HepG2 (cell line): ENCODE measurements around the gene SLC16A3. TPM values are rescaled to one million over a fixed set of nuclear protein-coding genes. Genes with fewer than 3 reads are reported as not detected.
A peak's percentile ranks its signal among the peaks of the same experiment; 100 is the strongest.

Experiments
- ATF1 ChIP-seq: IDR thresholded peaks from 2 replicates; pipeline ENCODE4 v1.6.1; 2016; ENCODE audit warnings: mild to moderate bottlenecking, control low read depth
- FOSL2 ChIP-seq: sonication (generic); formaldehyde crosslinking; IDR thresholded peaks from 2 replicates; pipeline ENCODE4 v1.4.0; 2020; ENCODE audit warnings: missing genetic modification reagents
- FOXO1 ChIP-seq: sonication (generic); formaldehyde crosslinking; IDR thresholded peaks from 2 replicates; pipeline ENCODE4 v1.4.0; 2020; ENCODE audit warnings: missing genetic modification reagents
- HBP1 ChIP-seq: IDR thresholded peaks from 2 replicates; pipeline ENCODE4 v1.6.1; 2016; ENCODE audit warnings: low read depth, control low read depth
- HOXA9 ChIP-seq: sonication (generic); formaldehyde crosslinking; IDR thresholded peaks from 2 replicates; pipeline ENCODE4 v1.8.1; 2022; ENCODE audit warnings: missing genetic modification reagents, mild to moderate bottlenecking, moderate library complexity, borderline replicate concordance
- MAFF ChIP-seq: IDR thresholded peaks from 2 replicates; pipeline ENCODE4 v1.6.1; 2011; ENCODE audit warnings: low read depth, low read length, improper control_type of control experiment
- MED1 ChIP-seq: sonication (generic); formaldehyde crosslinking; IDR thresholded peaks from 2 replicates; pipeline ENCODE4 v1.4.0; 2020; ENCODE audit warnings: missing genetic modification reagents
- NRL ChIP-seq: sonication (generic); formaldehyde crosslinking; IDR thresholded peaks from 2 replicates; pipeline ENCODE4 v1.5.0; 2020; ENCODE audit warnings: missing genetic modification reagents, mild to moderate bottlenecking, moderate library complexity, borderline replicate concordance
- PREB ChIP-seq: sonication (generic); formaldehyde crosslinking; IDR thresholded peaks from 2 replicates; pipeline ENCODE4 v1.4.0; 2020; ENCODE audit warnings: missing genetic modification reagents
- REST ChIP-seq, 2 experiments: IDR thresholded peaks; 2 replicates each; pipeline ENCODE4 v1.6.1; 2011 to 2012; ENCODE audit warnings: low read length in 2 of 2, borderline replicate concordance in 1 of 2, low read depth in 1 of 2, mild to moderate bottlenecking in 1 of 2, moderate library complexity in 1 of 2
- SAFB2 ChIP-seq: sonication (generic); formaldehyde crosslinking; IDR thresholded peaks from 2 replicates; pipeline ENCODE4 v1.5.1; 2020; ENCODE audit warnings: missing genetic modification reagents, low read depth, mild to moderate bottlenecking, borderline replicate concordance
- TBL1XR1 ChIP-seq: fragments of 150-350 bp; IDR thresholded peaks from 2 replicates; pipeline ENCODE4 v1.6.1; 2014; ENCODE audit warnings: borderline replicate concordance, low read length; ENCODE audit not compliant: partially characterized antibody
- ZBTB43 ChIP-seq: sonication (generic); formaldehyde crosslinking; conservative IDR thresholded peaks from 2 replicates; pipeline ENCODE4 v1.4.0; 2020; ENCODE audit warnings: missing genetic modification reagents
- ZNF143 ChIP-seq: sonication (generic); formaldehyde crosslinking; IDR thresholded peaks from 2 replicates; pipeline ENCODE4 v1.4.0; 2020; ENCODE audit warnings: missing genetic modification reagents
- ZNF281 ChIP-seq: sonication (generic); formaldehyde crosslinking; IDR thresholded peaks from 2 replicates; pipeline ENCODE4 v1.4.0; 2020; ENCODE audit warnings: missing genetic modification reagents, borderline replicate concordance
- ZNF44 ChIP-seq: sonication (generic); formaldehyde crosslinking; IDR thresholded peaks from 2 replicates; pipeline ENCODE4 v1.5.1; 2020; ENCODE audit warnings: mild to moderate bottlenecking, missing genetic modification reagents
- ZNF619 ChIP-seq: sonication (generic); formaldehyde crosslinking; IDR thresholded peaks from 2 replicates; pipeline ENCODE4 v1.4.0; 2020; ENCODE audit warnings: mild to moderate bottlenecking, missing genetic modification reagents
- polyA plus RNA-seq, 8 experiments: library from polyadenylated mRNA; depleted of rRNA in 3 of 8; stranded (reverse) in 7 of 8; unstranded in 1 of 8; fragments of >200 nt; fragmentation: Illumina TruSeq in 4 of 8; extraction: Trizol in 4 of 8; gene quantifications; 2 replicates each; pipeline versions ENCODE4 v1.2.1 to v1.2.3, GENCODE V29; 2011 to 2016; ENCODE audit warnings: low read depth in 4 of 8, missing spikeins in 1 of 8, mixed read lengths in 1 of 8; ENCODE audit not compliant: insufficient read depth in 1 of 8
- total RNA-seq, 5 experiments: library from RNA; depleted of rRNA; stranded (reverse); fragments of >200 nt; fragmentation: Illumina TruSeq; extraction: Trizol; gene quantifications; 2 replicates each; pipeline ENCODE4 v1.2.3, GENCODE V29; 2016; ENCODE audit warnings: low read depth in 1 of 5

The SLC16A3 gene
- total and polyA plus RNA-seq, 2 of the 13 experiments (the other 11 are each of a cell fraction or from before 2014, with no cell fraction given), result 242 to 349 TPM

- no peak for TF ChIP-seq HBP1 (CRISPR knock-in tag)
- no peak; the same call in 1 of the 2 replicates for TF ChIP-seq SAFB2 (CRISPR knock-in tag)
- TF ChIP-seq MAFF, result no peak
- TF ChIP-seq ZNF44 (CRISPR knock-in tag), result peak; percentile 24
- TF ChIP-seq ZBTB43 (CRISPR knock-in tag), result 0 out of 2 replicates have a peak, but pooled peaks have one; percentile 34
- TF ChIP-seq FOXO1 (CRISPR knock-in tag), result peak; percentile 61; the same call in 1 of the 2 replicates
- peak; percentile 70 for TF ChIP-seq ZNF281 (CRISPR knock-in tag)
- no peak for TF ChIP-seq ATF1
- peak; percentile 42; the same call in 1 of the 2 replicates for TF ChIP-seq ZNF143 (CRISPR knock-in tag)
- no peak for TF ChIP-seq HOXA9 (CRISPR knock-in tag)
- peak; percentile 19; the same call in 1 of the 2 replicates for TF ChIP-seq ZNF619 (CRISPR knock-in tag)
- TF ChIP-seq REST (IDR thresholded peaks at IDR 0.05; ENCODE audit: borderline replicate concordance in 1 of 2, low read depth in 1 of 2, low read length in 2 of 2), result peak in 1 of 2 experiments; percentile 63; a peak in 1 of 4 replicates
- TF ChIP-seq FOSL2, result peak; percentile 72
- peak; percentile 55 for TF ChIP-seq NRL (CRISPR knock-in tag)
- TF ChIP-seq TBL1XR1, result peak; percentile 15
- 0 out of 2 replicates have a peak, but pooled peaks have one; percentile 37 for TF ChIP-seq PREB (CRISPR knock-in tag)
- peak; percentile 90 for TF ChIP-seq MED1
Measured at GRCh38 chr17:82231562-82232321, 2.9 kb downstream of the SLC16A3 start (continued).
